Coronary artery (tissue), 2 donors: ENCODE measurements around the gene SNRK.

Experiments used
- DNase-seq: peaks from one replicate; pipeline ENCODE4 v3.0.0-alpha.2; 2017; ENCODE audit warnings: low spot score
- H3K27ac ChIP-seq, 2 donors: fragments of 200-600 bp; sonication (generic); one replicate each; pipeline ENCODE4 v1.5.1; 2016 to 2019
- H3K4me3 ChIP-seq: fragments of 200-600 bp; sonication (generic); 2 replicates; pipeline ENCODE4 v1.5.1; 2016; ENCODE audit warnings: mild to moderate bottlenecking, moderate library complexity
- CTCF ChIP-seq: fragments of 200-600 bp; sonication (generic); IDR thresholded peaks from one replicate; pipeline ENCODE4 v1.5.1; 2019; ENCODE audit warnings: antibody characterized with exemption

The SNRK gene

GRCh38 chr3:43304126-43304525 lies 17.8 kb downstream of the SNRK start:
- no peak for DNase-seq
- H3K27ac ChIP-seq = no peak overlapping the region

GRCh38 chr3:43307226-43307625 lies 20.9 kb downstream of the SNRK start:
- H3K27ac ChIP-seq = no peak overlapping the region
- no peak overlapping the region for H3K4me3 ChIP-seq
- no peak for TF ChIP-seq CTCF
- DNase-seq = no peak

More at GRCh38 chr3:43304126-43304525, 17.8 kb downstream of the SNRK start:
- TF ChIP-seq CTCF = no peak
- no peak overlapping the region for H3K4me3 ChIP-seq

GRCh38 chr3:43307649-43308048 lies 21.3 kb downstream of the SNRK start:
- no peak for DNase-seq
- Histone ChIP-seq H3K4me3 (no peak overlapping the region), H3K27ac (no peak overlapping the region)
- no peak for TF ChIP-seq CTCF

GRCh38 chr3:43309372-43310305 lies 23.3 kb downstream of the SNRK start:
- TF ChIP-seq CTCF = no peak
- Histone ChIP-seq H3K4me3 (no peak overlapping the region), H3K27ac (no peak overlapping the region)
- DNase-seq = no peak

GRCh38 chr3:43316783-43317460 lies 30.6 kb downstream of the SNRK start:
- Histone ChIP-seq H3K4me3 (no peak overlapping the region), H3K27ac (peak overlapping the region in 1 of 2 donors; percentile 59)
- DNase-seq = no peak
- TF ChIP-seq CTCF = no peak

DNA sequence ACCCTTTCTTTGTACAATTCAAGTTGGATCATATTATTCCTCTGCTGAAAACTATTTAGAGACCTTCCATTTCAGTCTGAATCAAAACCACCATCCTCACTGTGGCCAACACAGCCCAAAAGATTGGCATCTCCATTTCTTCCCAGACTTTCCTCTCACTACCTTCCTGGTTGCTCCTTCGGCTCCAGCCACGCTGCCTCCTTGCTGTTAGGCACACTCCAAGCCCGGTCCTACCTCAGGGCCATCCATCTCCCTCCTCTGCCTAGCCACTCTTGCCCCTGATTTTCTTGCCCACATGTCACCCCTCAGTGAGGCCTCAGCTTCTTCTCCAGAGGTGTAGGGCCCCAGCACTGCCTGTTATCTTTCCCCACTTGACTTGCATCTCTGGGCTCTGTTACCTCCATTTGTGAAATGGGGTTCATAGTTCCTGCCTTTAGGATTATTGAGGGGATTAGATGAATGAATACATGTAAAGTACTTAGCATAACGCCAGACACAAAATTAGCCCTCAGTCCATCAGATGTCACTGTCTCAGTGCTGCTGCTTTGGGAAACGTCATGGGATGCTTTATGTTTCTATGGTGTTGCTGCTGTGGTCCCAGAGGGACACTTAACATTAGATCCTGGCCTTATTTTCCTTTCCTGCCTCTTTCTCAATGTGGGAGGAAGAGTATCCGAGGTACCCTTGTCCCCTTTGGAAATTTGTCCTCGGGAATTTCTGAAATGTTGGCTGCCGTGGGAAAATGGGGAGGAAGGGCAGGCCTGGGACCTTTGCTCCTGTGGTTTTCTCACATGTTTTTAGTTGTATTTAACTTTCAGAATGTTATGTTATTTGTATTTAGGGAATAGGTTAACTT lies 31.3 kb downstream of the SNRK start:
- Histone ChIP-seq H3K27ac (peak overlapping the region; percentile 4 to 59), H3K4me3 (no peak overlapping the region)
- DNase-seq = no peak
- TF ChIP-seq CTCF = no peak
